RWPE2 (cell line): ENCODE results near the gene HTR3B.
"Not testable (repeated sequence)": the region's sequence is repeated elsewhere in the genome, so short reads cannot be mapped to it uniquely, and the experiment has no call there.

Source experiments
- ATAC-seq: fragments of 200-7000 bp; cut with Tn5 transposase; 3 replicates; pipeline ENCODE4 v1.9.1; 2021; ENCODE audit warnings: low read depth
- DNase-seq: peaks from one replicate; pipeline ENCODE4 v3.0.0-alpha.2; 2020; ENCODE audit warnings: low spot score
- H3K27ac ChIP-seq: fragments of 450-650 bp; 2 replicates; pipeline ENCODE4 v1.5.1; 2017; ENCODE audit warnings: mild to moderate bottlenecking; ENCODE audit not compliant: poor library complexity, severe bottlenecking
- H3K27me3 ChIP-seq: fragments of 250-450 bp; sonication (Bioruptor Pico); 2 replicates; pipeline ENCODE4 v1.5.1; 2021; ENCODE audit warnings: mild to moderate bottlenecking, moderate library complexity; ENCODE audit not compliant: insufficient read depth, poor library complexity, severe bottlenecking
- H3K36me3 ChIP-seq: fragments of 250-450 bp; sonication (Bioruptor Pico); 2 replicates; pipeline ENCODE4 v1.5.1; 2020; ENCODE audit warnings: low read depth, mild to moderate bottlenecking, moderate library complexity
- H3K4me1 ChIP-seq: fragments of 250-450 bp; sonication (Bioruptor Pico); 2 replicates; pipeline ENCODE4 v1.5.1; 2021; ENCODE audit warnings: mild to moderate bottlenecking, moderate library complexity; ENCODE audit not compliant: insufficient read depth, poor library complexity, severe bottlenecking
- H3K4me3 ChIP-seq: fragments of 250-450 bp; sonication (Bioruptor Pico); 2 replicates; pipeline ENCODE4 v1.5.1; 2021; ENCODE audit warnings: mild to moderate bottlenecking, moderate library complexity; ENCODE audit not compliant: severe bottlenecking
- H3K9me3 ChIP-seq: fragments of 250-450 bp; sonication (Bioruptor Pico); 2 replicates; pipeline ENCODE4 v1.5.1; 2021; ENCODE audit warnings: mild to moderate bottlenecking, moderate library complexity; ENCODE audit not compliant: severe bottlenecking
- CTCF ChIP-seq: fragments of 450-650 bp; IDR thresholded peaks from one replicate; pipeline ENCODE4 v1.5.1; 2017; ENCODE audit warnings: mild to moderate bottlenecking, moderate library complexity; ENCODE audit not compliant: poor library complexity, severe bottlenecking

HTR3B gene

DNA sequence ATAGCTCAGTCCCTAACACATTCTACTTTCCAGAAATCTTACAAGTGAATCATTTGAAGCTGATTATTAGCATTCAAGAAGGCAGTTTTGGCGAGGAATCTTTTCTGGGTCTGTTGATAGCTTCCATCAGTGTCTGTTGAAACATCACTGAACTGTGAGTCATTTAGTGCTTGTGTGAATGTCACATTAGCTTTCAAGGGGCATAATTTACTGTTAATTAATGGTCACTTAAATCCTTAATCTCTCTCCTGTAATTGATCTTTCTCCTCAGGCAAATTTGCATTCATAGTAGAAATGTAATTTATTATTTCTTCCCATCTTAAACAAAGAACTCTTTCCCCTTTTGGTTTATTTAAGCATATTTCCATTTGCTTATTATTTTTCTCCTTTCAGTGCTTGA lies 2.6 kb downstream of the HTR3B start:
- H3K4me1 ChIP-seq, result no peaks in the 10 kb centered on the region
- peaks cover 18% of the 10 kb centered on the region for H3K27me3 ChIP-seq

GRCh38 chr11:113907681-113908080 lies 3.1 kb downstream of the HTR3B start:
- Histone ChIP-seq H3K27me3 (peaks cover 18% of the 10 kb centered on the region), H3K27ac (no peak overlapping the region)
- ATAC-seq, result no peak

More for the DNA sequence above, 2.6 kb downstream of the HTR3B start:
- Histone ChIP-seq H3K4me3 (no peak overlapping the region), H3K36me3 (no peaks in the 10 kb centered on the region), H3K27ac (no peak overlapping the region), H3K9me3 (no peaks in the 10 kb centered on the region)
- TF ChIP-seq CTCF, result no peak
- DNase-seq, result no peak
- ATAC-seq, result no peak

GRCh38 chr11:113908098-113908497 lies 3.5 kb downstream of the HTR3B start:
- H3K4me1 ChIP-seq, result no peaks in the 10 kb centered on the region
- H3K4me3 ChIP-seq, result no peak overlapping the region
- no peak for TF ChIP-seq CTCF
- H3K27ac ChIP-seq, result no peak overlapping the region
- ATAC-seq (no peak), DNase-seq (no peak)
- peaks cover 18% of the 10 kb centered on the region for H3K27me3 ChIP-seq
- H3K9me3 ChIP-seq, result no peaks in the 10 kb centered on the region
- no peaks in the 10 kb centered on the region for H3K36me3 ChIP-seq

More at GRCh38 chr11:113907681-113908080, 3.1 kb downstream of the HTR3B start:
- no peak for TF ChIP-seq CTCF
- DNase-seq, result no peak
- no peaks in the 10 kb centered on the region for H3K9me3 ChIP-seq
- no peaks in the 10 kb centered on the region for H3K36me3 ChIP-seq
- H3K4me3 ChIP-seq, result no peak overlapping the region
- H3K4me1 ChIP-seq, result no peaks in the 10 kb centered on the region

DNA sequence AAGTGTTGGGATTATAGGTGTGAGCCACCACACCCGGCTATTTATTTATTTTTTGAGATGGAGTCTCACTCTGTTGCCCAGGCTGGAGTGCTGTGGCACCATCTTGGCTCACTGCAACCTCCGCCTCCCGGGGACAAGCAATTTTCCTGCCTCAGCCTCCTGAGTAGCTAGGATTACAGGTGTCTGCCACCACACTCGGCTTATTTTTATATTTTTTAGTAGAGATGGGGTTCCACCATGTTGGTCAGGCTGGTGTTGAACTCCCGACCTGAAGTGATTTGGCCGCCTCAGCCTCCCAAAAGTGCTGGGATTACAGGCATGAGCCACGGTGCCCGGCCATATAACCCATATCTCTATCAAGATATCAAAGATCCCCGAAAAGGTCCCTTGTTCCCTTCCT lies 6.9 kb downstream of the HTR3B start:
- DNase-seq, H3K9me3 ChIP-seq, H3K27ac ChIP-seq, H3K36me3 ChIP-seq, H3K4me3 ChIP-seq, H3K4me1 ChIP-seq, ATAC-seq: not testable (repeated sequence)
- H3K27me3 ChIP-seq, result peaks cover 18% of the 10 kb centered on the region

DNA sequence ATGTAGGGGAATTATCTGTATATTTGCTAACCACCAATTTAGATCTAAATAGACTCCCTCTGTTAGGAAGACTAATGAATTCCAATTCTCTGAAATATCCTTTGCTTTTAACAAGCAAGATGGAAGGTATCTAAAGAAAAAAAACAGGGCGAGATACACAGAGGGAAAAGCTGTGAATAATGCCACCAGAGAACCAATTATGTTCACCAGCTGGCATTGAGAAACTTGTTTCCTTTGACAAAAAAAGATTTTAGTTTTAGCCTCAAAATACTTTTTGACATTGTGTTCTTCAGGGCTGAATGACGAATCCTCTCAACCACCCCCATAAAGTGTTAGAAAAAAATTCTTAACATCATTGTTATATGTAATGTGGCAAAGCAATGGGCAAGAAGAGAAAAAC lies 19.0 kb downstream of the HTR3B start:
- DNase-seq, result no peak
- H3K4me3 ChIP-seq, result no peak overlapping the region
- H3K36me3 ChIP-seq, result no peaks in the 10 kb centered on the region
- no peak for ATAC-seq
- H3K4me1 ChIP-seq, result no peaks in the 10 kb centered on the region
- H3K27ac ChIP-seq, result no peak overlapping the region
- H3K27me3 ChIP-seq, result no peaks in the 10 kb centered on the region
- H3K9me3 ChIP-seq, result no peaks in the 10 kb centered on the region
- no peak for TF ChIP-seq CTCF
